GM12878 (cell line): ENCODE data around the gene ARHGEF18. TPM values are rescaled to one million over a fixed set of nuclear protein-coding genes. Genes with fewer than 3 reads are reported as not detected.

ENCODE experiments used
- ATF7 ChIP-seq: fragments of 450-650 bp; IDR thresholded peaks from 2 replicates; pipeline ENCODE4 v1.6.1; 2016; ENCODE audit warnings: low read depth, mild to moderate bottlenecking
- BHLHE40 ChIP-seq, 2 experiments: fragments of 450-650 bp in 1 of 2; IDR thresholded peaks; 2 replicates each; pipeline ENCODE4 v1.6.1; 2011 to 2017; ENCODE audit warnings: low read depth in 2 of 2, borderline replicate concordance in 1 of 2, improper control_type of control experiment in 1 of 2, low read length in 1 of 2, mild to moderate bottlenecking in 1 of 2
- CHD1 ChIP-seq: IDR thresholded peaks from 2 replicates; pipeline ENCODE4 v1.6.1; 2012; ENCODE audit warnings: low read depth, low read length, improper control_type of control experiment
- EGR1 ChIP-seq, 2 experiments: IDR thresholded peaks; 1 replicate in 1 of 2; 2 replicates in 1 of 2; pipeline ENCODE4 v1.6.1; 2011 to 2012; ENCODE audit warnings: low read depth in 2 of 2, low read length in 2 of 2, borderline replicate concordance in 1 of 2, mild to moderate bottlenecking in 1 of 2, moderate library complexity in 1 of 2
- FOXM1 ChIP-seq: IDR thresholded peaks from 2 replicates; pipeline ENCODE4 v1.6.1; 2012; ENCODE audit warnings: low read depth, mild to moderate bottlenecking, inconsistent platforms, low read length, moderate library complexity
- HDGF ChIP-seq: fragments of 450-650 bp; IDR thresholded peaks from 2 replicates; pipeline ENCODE4 v1.6.1; 2016; ENCODE audit warnings: antibody characterized with exemption
- MYC ChIP-seq: IDR thresholded peaks from 2 replicates; pipeline ENCODE4 v1.6.1; 2011; ENCODE audit warnings: mild to moderate bottlenecking, low read length, moderate library complexity, inconsistent platforms; ENCODE audit not compliant: insufficient read depth, insufficient replicate concordance, insufficient read length, severe bottlenecking
- NR2C1 ChIP-seq: fragments of 450-650 bp; IDR thresholded peaks from 2 replicates; pipeline ENCODE4 v1.6.1; 2017; ENCODE audit warnings: antibody characterized with exemption, mild to moderate bottlenecking, moderate library complexity
- WRNIP1 ChIP-seq: IDR thresholded peaks from 2 replicates; pipeline ENCODE4 v1.6.1; 2011; ENCODE audit warnings: low read depth, low read length, improper control_type of control experiment, borderline replicate concordance
- ZNF24 ChIP-seq: fragments of 450-650 bp; IDR thresholded peaks from 2 replicates; pipeline ENCODE4 v1.6.1; 2017; ENCODE audit warnings: antibody characterized with exemption, mild to moderate bottlenecking
- ZNF384 ChIP-seq: IDR thresholded peaks from 2 replicates; pipeline ENCODE4 v1.6.1; 2012; ENCODE audit warnings: low read depth, mild to moderate bottlenecking, low read length, improper control_type of control experiment, borderline replicate concordance
- polyA plus RNA-seq, 11 experiments: library from polyadenylated mRNA; depleted of rRNA in 4 of 11; unstranded in 6 of 11; stranded (reverse) in 5 of 11; fragments of >200 nt; fragmentation: Nextera tagmentation in 4 of 11; fragmentation: Illumina TruSeq in 1 of 11; extraction: Ambion mirVana in 4 of 11; extraction: Trizol in 1 of 11; gene quantifications; 1 replicate in 1 of 11; 2 replicates in 10 of 11; pipeline versions ENCODE4 v1.2.1 to v1.2.3, GENCODE V29; 2011 to 2016; ENCODE audit warnings: inconsistent platforms in 2 of 11, missing spikeins in 2 of 11, low read depth in 1 of 11
- total RNA-seq, 4 experiments: library from RNA; depleted of rRNA in 3 of 4; stranded (reverse); fragments of >200 nt in 3 of 4; fragmentation: Illumina TruSeq in 1 of 4; extraction: Trizol in 1 of 4; gene quantifications; 2 replicates each; pipeline versions ENCODE4 v1.2.1 to v1.2.3, GENCODE V29; 2013 to 2021
- TF ChIP-seq, protein P1 (sequence below), 3 experiments: IDR thresholded peaks in 2 of 3; conservative IDR thresholded peaks in 1 of 3; 2 replicates each; pipeline ENCODE4 v1.5.1; 2011; ENCODE audit warnings: low read depth in 3 of 3, low read length in 3 of 3, mild to moderate bottlenecking in 3 of 3, control low read depth in 2 of 3, moderate library complexity in 2 of 3, inconsistent platforms in 1 of 3, mixed read lengths in 1 of 3; ENCODE audit not compliant: control insufficient read depth in 2 of 3, insufficient read depth in 1 of 3; ENCODE audit errors: extremely low read depth in 1 of 3

ARHGEF18 gene
- total and polyA plus RNA-seq, 10 of the 15 experiments (the other 5 are each of a cell fraction or from before 2014, with no cell fraction given), result 0.31 to 32.3 (median 13.4) TPM

GRCh38 chr19:7371001-7371400, 22.3 kb downstream of the ARHGEF18 start (continued):
- TF ChIP-seq CHD1 (no peak), HDGF (no peak), EGR1 (IDR thresholded peaks at IDR 0.05; ENCODE audit: borderline replicate concordance in 1 of 2, low read depth in 2 of 2, low read length in 2 of 2) (no peak), ATF7 (no peak), FOXM1 (no peak), BHLHE40 (IDR thresholded peaks at IDR 0.05; ENCODE audit: borderline replicate concordance in 1 of 2, low read depth in 2 of 2, low read length in 1 of 2) (no peak), ZNF384 (no peak), WRNIP1 (no peak), NR2C1 (no peak), MYC (no peak), ZNF24 (no peak)
- TF ChIP-seq, protein P1, sequence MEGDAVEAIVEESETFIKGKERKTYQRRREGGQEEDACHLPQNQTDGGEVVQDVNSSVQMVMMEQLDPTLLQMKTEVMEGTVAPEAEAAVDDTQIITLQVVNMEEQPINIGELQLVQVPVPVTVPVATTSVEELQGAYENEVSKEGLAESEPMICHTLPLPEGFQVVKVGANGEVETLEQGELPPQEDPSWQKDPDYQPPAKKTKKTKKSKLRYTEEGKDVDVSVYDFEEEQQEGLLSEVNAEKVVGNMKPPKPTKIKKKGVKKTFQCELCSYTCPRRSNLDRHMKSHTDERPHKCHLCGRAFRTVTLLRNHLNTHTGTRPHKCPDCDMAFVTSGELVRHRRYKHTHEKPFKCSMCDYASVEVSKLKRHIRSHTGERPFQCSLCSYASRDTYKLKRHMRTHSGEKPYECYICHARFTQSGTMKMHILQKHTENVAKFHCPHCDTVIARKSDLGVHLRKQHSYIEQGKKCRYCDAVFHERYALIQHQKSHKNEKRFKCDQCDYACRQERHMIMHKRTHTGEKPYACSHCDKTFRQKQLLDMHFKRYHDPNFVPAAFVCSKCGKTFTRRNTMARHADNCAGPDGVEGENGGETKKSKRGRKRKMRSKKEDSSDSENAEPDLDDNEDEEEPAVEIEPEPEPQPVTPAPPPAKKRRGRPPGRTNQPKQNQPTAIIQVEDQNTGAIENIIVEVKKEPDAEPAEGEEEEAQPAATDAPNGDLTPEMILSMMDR (IDR thresholded peaks at IDR 0.05 in 2 of 3, conservative IDR thresholded peaks at IDR 0.05 in 1 of 3; ENCODE audit: control insufficient read depth in 2 of 3, extremely low read depth in 1 of 3, insufficient read depth in 1 of 3, low read depth in 3 of 3, low read length in 3 of 3), result no peak
- TF ChIP-seq, all 136 proteins: peak for 0
